Caco-2 (cell line): ENCODE measurements around the gene LMO7. TPM values are rescaled to one million over a fixed set of nuclear protein-coding genes. Genes with fewer than 3 reads are reported as not detected.

Experiments
- Bru-seq: library from RNA; stranded (reverse); fragments of 400-500 nt; gene quantifications from one replicate; lab custom pipeline; 2021; lab: Mats Ljungman, UMichigan
- BruChase-seq, 2 experiments: library from RNA; stranded (reverse); fragments of 400-500 nt; gene quantifications; one replicate each; lab custom pipeline; 2021; lab: Mats Ljungman, UMichigan
- BruUV-seq: library from RNA; stranded (reverse); fragments of 400-500 nt; replicated peaks from 2 replicates; lab custom pipeline; 2021; lab: Mats Ljungman, UMichigan
- CTCF ChIA-PET: fragments of 300-600 bp; sonication (Branson Sonifier 250); formaldehyde crosslinking; loops from one replicate; lab custom pipeline; 2022; ENCODE audit warnings: antibody characterized with exemption; lab: Charles Lee
- POLR2A ChIA-PET: fragments of 300-600 bp; sonication (Branson Sonifier 250); formaldehyde crosslinking; loops from one replicate; lab custom pipeline; 2022; ENCODE audit warnings: antibody characterized with exemption; lab: Charles Lee
- DNase-seq, 2 experiments: peaks; one replicate each; pipeline versions ENCODE4 v3.0.0 to v3.0.0-alpha.2; 2020 to 2022
- H3K27me3 ChIP-seq: replicated peaks from 2 replicates; pipeline ENCODE4 v1.6.0; 2011; ENCODE audit warnings: low read length; ENCODE audit not compliant: control insufficient read depth, insufficient read depth
- H3K36me3 ChIP-seq: 2 replicates; pipeline ENCODE4 v1.5.1; 2011; ENCODE audit warnings: low read length; ENCODE audit not compliant: control insufficient read depth, insufficient read depth
- H3K4me1 ChIP-seq: fragments of 250-450 bp; sonication (Bioruptor Pico); 2 replicates; pipeline ENCODE4 v1.5.1; 2020; ENCODE audit warnings: mild to moderate bottlenecking
- H3K4me3 ChIP-seq: 2 replicates; pipeline ENCODE4 v1.5.1; 2011; ENCODE audit warnings: low read depth, mild to moderate bottlenecking, control low read depth, low read length
- H3K9me3 ChIP-seq: fragments of 250-450 bp; sonication (Bioruptor Pico); 2 replicates; pipeline ENCODE4 v1.5.1; 2020; ENCODE audit warnings: mild to moderate bottlenecking, moderate library complexity
- H3K27ac Mint-ChIP-seq: one replicate; pipeline ENCODE4 v1.8.0; 2022; ENCODE audit warnings: mixed read lengths; ENCODE audit not compliant: unreplicated experiment
- H3K27me3 Mint-ChIP-seq: one replicate; pipeline ENCODE4 v1.8.0; 2022; ENCODE audit warnings: mixed read lengths; ENCODE audit not compliant: insufficient read depth, unreplicated experiment
- H3K36me3 Mint-ChIP-seq: one replicate; pipeline ENCODE4 v1.8.0; 2022; ENCODE audit warnings: mild to moderate bottlenecking, mixed read lengths; ENCODE audit not compliant: insufficient read depth, unreplicated experiment
- H3K4me1 Mint-ChIP-seq: one replicate; pipeline ENCODE4 v1.8.0; 2022; ENCODE audit warnings: low read depth, mixed read lengths; ENCODE audit not compliant: unreplicated experiment
- H3K4me3 Mint-ChIP-seq: one replicate; pipeline ENCODE4 v1.8.0; 2022; ENCODE audit warnings: mild to moderate bottlenecking, moderate library complexity, mixed read lengths; ENCODE audit not compliant: unreplicated experiment
- H3K9me3 Mint-ChIP-seq: one replicate; pipeline ENCODE4 v1.8.0; 2022; ENCODE audit warnings: mixed read lengths; ENCODE audit not compliant: unreplicated experiment
- CTCF ChIP-seq, 2 experiments: fragments of 200-600 bp in 1 of 2; IDR thresholded peaks; 1 replicate in 1 of 2; 2 replicates in 1 of 2; pipeline versions ENCODE4 v1.5.1 to v1.8.0; 2011 to 2022; ENCODE audit warnings: antibody characterized with exemption in 1 of 2, control low read depth in 1 of 2, inconsistent platforms in 1 of 2, low read depth in 1 of 2, low read length in 1 of 2, mild to moderate bottlenecking in 1 of 2, moderate library complexity in 1 of 2; ENCODE audit not compliant: insufficient read depth in 1 of 2, severe bottlenecking in 1 of 2, unreplicated experiment in 1 of 2
- intact Hi-C: fragments of 100-400 bp; cut with micrococcal nuclease; formaldehyde crosslinking; loops from one replicate; pipeline ENCODE4 v1.10.0; 2022; ENCODE audit not compliant: unreplicated experiment
- long read RNA-seq: library from polyadenylated mRNA; stranded (forward); transcript quantifications from one replicate; pipeline ENCODE4 v2.0.0, GENCODE V29; 2022
- total RNA-seq: library from RNA; stranded (reverse); gene quantifications from 2 replicates; pipeline ENCODE4 v1.2.3, GENCODE V29; 2022

LMO7 gene
- total RNA-seq: 209 and 230 TPM in 2 replicates
- Bru-seq, nascent RNA: percentile 98 among the genes with signal in this experiment
- BruChase-seq, experiment 1, labeled RNA remaining after a 2-hour chase: percentile 97 among the genes with signal in this experiment
- BruChase-seq, experiment 2, labeled RNA remaining after a 6-hour chase: percentile 95 among the genes with signal in this experiment
- long read RNA-seq, partial matches to known transcripts: 141 of 180 reads
- long read RNA-seq, other reads (novel, unspliced or antisense): 35 of 180 reads

- no TSS peak for BruUV-seq
- Histone ChIP-seq H3K9me3 (no peaks in the 10 kb centered on the region), H3K4me3 (peak within 1 kb of the TSS; percentile 57), H3K27me3 (no peaks in the 10 kb centered on the region), H3K4me1 (peaks cover 8% of the 10 kb centered on the region; the same call in 1 of the 2 replicates), H3K36me3 (no peaks in the 10 kb centered on the region; the same call in 1 of the 2 replicates)
- Mint-ChIP-seq H3K36me3 (peaks cover 8% of the 10 kb centered on the region), H3K9me3 (no peaks in the 10 kb centered on the region), H3K4me3 (peak within 1 kb of the TSS; percentile 78), H3K4me1 (peaks cover 16% of the 10 kb centered on the region), H3K27ac (peak within 1 kb of the TSS; percentile 42), H3K27me3 (no peaks in the 10 kb centered on the region)
- peak; percentile 84 to 88 for DNase-seq
- CTCF ChIA-PET: no interaction called here
- intact Hi-C loops: loop anchor here (2.0 to 10.0 kb wide), 3 partner anchors 69 to 261 kb away; partner anchors contain the start of gene TBC1D4
- no peak for TF ChIP-seq CTCF (IDR thresholded peaks at IDR 0.05; ENCODE audit: insufficient read depth in 1 of 2, low read depth in 1 of 2, low read length in 1 of 2, severe bottlenecking in 1 of 2, unreplicated experiment in 1 of 2)
- POLR2A ChIA-PET: no interaction called here
Observed at GRCh38 chr13:75635828-75636435, at the start of gene LMO7. TSS of gene LMO7 (plus strand) at chr13:75636330. CDS start at chr13:75636658, 328 bp downstream.

GRCh38 chr13:75587679-75588078 is 48.5 kb upstream of the LMO7 start:
- Histone ChIP-seq H3K9me3 (no peaks in the 10 kb centered on the region), H3K36me3 (no peaks in the 10 kb centered on the region), H3K4me3 (no peak overlapping the region), H3K4me1 (no peaks in the 10 kb centered on the region), H3K27me3 (no peaks in the 10 kb centered on the region)
- Mint-ChIP-seq H3K4me3 (no peak overlapping the region), H3K36me3 (peaks cover 28% of the 10 kb centered on the region), H3K9me3 (peaks cover 30% of the 10 kb centered on the region), H3K27me3 (no peaks in the 10 kb centered on the region), H3K27ac (no peak overlapping the region), H3K4me1 (peaks cover 9% of the 10 kb centered on the region)
- intact Hi-C loops: no loop called here
- POLR2A ChIA-PET: no interaction called here
- DNase-seq: peak in 1 of 2 experiments; percentile 31
- CTCF ChIA-PET: no interaction called here
- BruUV-seq: no TSS peak
- no peak for TF ChIP-seq CTCF (IDR thresholded peaks at IDR 0.05; ENCODE audit: insufficient read depth in 1 of 2, low read depth in 1 of 2, low read length in 1 of 2, severe bottlenecking in 1 of 2, unreplicated experiment in 1 of 2)

- Histone ChIP-seq H3K36me3 (no peaks in the 10 kb centered on the region), H3K9me3 (no peaks in the 10 kb centered on the region), H3K4me3 (no peak overlapping the region), H3K27me3 (no peaks in the 10 kb centered on the region), H3K4me1 (no peaks in the 10 kb centered on the region)
- DNase-seq: no peak
- intact Hi-C loops: no loop called here
- CTCF ChIA-PET: no interaction called here
- H3K27me3 Mint-ChIP-seq: no peaks in the 10 kb centered on the region
- H3K27ac Mint-ChIP-seq: no peak overlapping the region
- POLR2A ChIA-PET: no interaction called here
- no peak overlapping the region for H3K4me3 Mint-ChIP-seq
- no peak for TF ChIP-seq CTCF (IDR thresholded peaks at IDR 0.05; ENCODE audit: insufficient read depth in 1 of 2, low read depth in 1 of 2, low read length in 1 of 2, severe bottlenecking in 1 of 2, unreplicated experiment in 1 of 2)
- BruUV-seq: no TSS peak
- H3K9me3 Mint-ChIP-seq: no peaks in the 10 kb centered on the region
- H3K4me1 Mint-ChIP-seq: no peaks in the 10 kb centered on the region
- peaks cover 22% of the 10 kb centered on the region for H3K36me3 Mint-ChIP-seq
Observed at GRCh38 chr13:75596657-75597182, 39.4 kb upstream of the LMO7 start.
